ELR (cell line): ENCODE measurements around the gene INSL4.

Experiments
- DNase-seq: peaks from one replicate; pipeline ENCODE4 v3.0.0-alpha.2; 2015; ENCODE audit warnings: low read depth

Gene INSL4

DNA sequence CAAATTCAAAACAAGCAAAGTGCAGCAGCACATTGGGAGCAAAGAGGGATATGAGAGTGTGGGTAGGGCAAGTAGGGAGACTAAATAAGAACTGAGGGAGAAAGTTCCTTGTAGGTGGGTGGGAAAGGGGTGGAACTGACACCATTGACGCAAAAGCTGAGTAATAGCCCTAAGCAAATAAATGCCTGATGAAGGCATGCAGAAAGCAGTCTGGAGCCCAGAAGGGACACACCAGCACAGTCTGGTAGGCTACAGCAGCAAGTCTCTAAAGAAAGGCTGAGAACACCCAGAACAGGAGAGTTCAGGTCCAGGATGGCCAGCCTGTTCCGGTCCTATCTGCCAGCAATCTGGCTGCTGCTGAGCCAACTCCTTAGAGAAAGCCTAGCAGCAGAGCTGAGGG, at the start of gene INSL4:
Gene INSL4, plus strand, starts transcription at position 208 of the 400 bp plus-strand sequence. Its CDS starts 105 bp downstream, at position 313.
- DNase-seq, result peak; percentile 7

DNA sequence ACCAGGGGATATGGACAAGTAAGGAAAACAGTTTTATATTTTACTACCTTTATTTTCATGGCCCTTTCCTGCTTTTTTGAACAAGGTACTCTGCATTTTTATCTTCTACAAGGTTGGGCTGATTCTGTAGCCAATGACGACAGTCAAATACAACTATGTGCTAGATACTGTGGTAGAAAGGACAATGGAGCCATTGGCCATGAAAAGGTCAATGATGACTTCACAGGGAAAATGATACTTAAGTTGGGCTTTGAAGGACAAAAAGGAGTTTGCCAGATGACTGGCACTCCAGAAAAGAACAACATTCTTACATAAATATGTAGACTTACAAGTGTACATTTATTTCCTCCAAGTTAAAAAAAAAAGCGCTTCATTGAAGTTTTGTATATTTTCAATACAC, 46.4 kb upstream of the INSL4 start:
- DNase-seq, result no peak

DNA sequence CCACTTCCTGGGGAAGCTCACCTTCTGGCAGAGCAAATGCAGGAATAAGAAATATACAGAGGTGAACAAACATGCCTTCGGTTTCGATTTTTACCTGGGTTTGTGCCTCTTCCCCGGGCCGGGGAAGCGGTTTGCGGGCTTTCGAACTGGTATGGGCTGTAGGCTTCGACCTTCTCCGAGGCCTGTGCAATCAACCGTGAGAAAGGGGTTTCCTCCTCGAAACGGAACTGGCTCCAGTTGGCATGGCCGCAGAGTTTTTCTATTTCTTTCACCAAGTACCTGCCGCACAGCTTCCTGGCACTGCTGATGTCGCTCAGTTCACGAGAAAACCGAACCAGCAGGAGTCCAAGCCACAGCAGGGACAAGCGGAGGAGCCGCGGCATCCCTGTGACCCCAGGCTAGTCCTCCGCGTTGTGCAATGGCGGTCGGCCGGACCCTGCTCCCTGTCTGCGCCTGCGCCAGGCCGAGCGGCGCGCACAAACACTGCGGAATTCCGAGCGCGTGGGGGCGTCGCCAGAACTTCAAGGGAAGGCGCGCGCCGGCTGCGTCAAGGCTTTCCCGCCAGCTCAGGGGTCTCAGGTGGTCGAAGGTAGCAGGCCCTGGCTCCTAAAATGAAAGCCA, 45.9 kb upstream of the INSL4 start, which contains the start of gene INSL6:
Gene INSL6, minus strand, starts transcription at position 420 of the 621 bp plus-strand sequence. Its CDS starts 37 bp downstream, at position 383.
- DNase-seq, result no peak

DNA sequence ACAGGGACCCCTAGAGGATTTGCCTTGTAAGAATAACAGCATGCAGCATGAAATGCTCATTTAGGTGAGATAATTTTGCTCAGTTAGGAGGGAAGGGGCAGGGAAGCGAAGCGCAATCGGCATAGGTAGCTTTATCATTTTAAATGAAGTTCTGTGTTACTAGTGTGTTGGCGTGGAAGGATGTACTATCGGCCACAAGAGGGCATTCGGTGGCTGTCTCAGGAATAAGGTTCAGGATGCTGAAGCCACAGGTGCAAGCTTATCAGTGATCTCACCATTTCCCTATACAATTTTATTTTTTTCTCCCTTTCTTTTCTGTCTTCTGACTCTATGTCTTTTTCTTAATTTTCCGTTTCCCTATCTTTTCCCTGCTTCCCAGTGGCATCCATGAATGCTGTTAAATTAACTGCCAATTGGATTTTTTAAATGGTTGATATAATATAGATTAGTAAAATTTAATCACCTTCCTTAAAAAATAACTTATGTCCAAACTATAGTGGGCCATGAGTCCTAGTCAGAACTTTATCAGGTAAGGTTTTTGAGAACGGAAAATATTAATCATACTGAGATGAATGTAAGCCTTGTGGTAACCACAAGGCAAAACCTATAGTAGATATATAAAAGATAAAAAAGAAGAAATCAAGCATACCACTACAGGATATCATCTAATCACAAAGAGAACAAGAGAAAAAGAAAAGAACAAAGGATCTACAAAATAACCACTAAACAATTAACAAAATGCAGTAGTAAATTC, 44.6 kb upstream of the INSL4 start:
- DNase-seq, result peak; percentile 71

DNA sequence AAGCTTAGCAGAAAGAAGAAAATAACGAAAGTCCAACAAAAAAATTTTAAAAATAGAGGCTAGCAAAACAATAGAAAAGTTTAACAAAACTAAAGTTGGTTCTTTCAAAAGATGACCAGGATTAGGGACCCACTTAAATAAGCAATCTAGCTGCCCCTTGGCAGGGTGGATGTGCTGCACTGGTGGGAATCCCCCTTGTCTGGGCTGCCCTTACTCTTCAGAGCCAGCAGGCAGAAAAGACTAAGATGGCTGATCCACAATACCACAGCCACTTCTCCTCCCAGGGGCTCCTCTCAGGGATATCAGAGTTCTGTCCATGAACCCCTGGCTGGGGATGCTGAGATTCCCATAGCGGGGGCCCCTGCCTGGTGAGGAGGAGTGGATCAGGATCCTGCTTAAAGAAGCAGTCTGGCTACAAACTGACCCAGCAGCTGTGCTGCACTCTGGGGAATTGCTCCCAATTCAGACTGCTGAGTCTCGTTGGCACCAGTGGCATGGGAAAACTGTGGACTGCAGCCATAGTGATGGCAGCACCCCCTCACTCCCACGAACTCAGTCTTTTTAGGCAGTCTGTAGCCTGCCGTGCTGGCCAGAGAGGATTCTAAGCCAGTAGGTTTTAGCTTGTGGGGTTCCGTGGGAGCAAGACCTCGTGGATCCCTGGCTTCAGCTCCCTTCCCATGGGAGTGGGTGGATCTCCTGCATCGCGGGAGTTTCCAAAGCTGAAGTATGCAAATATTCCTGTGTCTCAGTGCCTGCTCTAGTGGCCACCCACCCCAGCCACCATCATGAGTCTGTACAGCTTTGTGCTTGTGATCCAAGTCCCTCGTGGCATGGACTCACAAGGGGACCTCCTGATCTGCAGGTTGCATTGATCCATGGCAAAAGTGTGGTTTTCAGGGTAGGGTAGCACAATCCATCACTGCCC, 42.9 kb upstream of the INSL4 start:
- DNase-seq, result no peak

DNA sequence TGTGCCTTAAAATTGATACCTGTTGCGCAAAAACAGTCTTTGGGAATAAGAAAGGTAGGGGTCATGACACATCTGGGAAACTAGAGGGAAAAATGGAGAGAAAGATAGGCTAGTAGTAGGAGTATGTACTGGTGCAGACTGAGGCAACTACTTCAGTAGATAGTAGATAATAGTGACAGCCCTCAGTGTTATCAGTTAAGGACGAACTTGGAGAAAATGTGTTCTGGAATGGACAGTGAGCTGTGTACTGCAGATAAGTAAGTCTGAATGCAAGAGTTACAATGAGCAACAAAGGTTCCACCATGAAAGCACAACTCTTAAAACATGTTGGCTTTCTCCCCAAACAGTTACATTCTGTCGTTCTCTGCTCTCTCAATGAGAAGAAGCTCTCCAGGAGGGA, 39.2 kb upstream of the INSL4 start:
- no peak for DNase-seq

DNA sequence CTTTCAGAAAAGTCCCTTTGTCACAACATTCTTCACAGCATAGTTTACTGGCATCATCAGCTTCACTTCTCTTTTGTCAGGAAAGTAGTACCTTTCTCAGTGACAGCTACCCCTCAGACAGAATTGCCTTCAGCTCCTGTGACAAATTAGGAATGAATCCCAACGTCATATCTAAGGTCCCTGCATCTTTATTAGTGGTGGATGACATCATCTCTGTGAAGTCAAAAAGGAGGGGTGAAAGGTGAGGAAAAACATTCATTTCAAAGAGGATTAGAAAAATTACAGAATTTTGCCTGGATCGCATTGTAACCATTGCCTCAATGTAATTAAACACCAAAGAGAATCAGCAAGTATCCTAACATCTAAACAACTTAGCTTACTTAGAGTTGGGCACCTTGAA, 37.9 kb upstream of the INSL4 start:
- no peak for DNase-seq

DNA sequence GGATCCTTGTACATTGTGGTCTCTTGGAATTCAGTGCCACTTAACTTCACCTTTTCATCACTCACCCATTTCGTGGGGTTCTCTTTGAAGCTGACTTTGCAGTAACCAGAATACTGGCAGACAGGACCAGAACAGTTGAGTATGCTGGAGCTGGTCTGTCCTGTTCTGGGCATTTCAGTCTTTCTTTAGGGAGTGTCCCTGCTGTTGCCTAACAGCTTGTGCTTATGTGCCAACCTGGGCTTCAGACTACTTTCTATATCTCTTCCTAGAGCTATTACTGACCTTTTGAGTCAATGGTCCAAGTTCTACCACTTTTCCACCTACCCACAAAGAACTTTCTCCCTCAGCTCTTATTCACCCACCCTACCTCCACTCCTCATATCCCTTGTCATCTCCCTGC, 35.8 kb upstream of the INSL4 start:
- no peak for DNase-seq

DNA sequence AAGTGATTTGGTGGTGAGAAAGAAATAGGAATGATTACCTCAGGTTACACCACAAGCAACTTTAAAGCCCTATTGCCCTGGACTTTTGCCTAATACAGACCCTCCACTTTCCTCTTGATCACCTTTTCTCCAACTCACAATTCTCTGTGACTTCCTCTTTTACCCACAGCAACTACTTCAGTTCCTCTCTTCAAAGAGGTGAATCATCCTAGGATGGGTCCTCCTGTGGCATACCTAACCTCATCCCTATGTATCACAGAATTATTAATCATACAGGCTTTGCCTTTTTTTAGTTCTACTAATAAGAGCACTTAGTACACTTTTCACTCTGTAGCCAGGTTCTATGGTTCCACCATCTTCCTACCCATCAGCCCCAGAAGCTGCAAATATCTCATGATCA, 26.1 kb upstream of the INSL4 start:
- peak; percentile 17 for DNase-seq

DNA sequence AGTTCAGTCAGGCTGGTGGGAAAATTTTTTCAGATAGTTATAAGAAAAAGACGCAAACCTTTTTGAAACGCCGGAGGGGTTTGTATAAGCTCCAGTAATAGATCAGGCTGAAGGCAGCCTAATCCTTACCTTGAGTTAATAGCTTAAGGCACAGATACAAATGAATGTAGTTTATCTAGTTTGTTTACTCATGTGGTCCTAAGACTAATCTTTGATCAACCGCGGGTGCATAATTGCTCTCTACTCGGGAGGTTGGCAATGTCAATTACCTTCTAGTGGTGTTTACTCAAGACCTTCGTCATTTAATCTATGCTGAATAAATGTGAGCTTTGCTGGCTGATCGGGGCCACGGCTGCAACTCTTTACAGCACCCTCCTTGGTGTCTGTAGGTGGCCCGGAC, 665 bp upstream of the INSL4 start:
- no peak for DNase-seq

DNA sequence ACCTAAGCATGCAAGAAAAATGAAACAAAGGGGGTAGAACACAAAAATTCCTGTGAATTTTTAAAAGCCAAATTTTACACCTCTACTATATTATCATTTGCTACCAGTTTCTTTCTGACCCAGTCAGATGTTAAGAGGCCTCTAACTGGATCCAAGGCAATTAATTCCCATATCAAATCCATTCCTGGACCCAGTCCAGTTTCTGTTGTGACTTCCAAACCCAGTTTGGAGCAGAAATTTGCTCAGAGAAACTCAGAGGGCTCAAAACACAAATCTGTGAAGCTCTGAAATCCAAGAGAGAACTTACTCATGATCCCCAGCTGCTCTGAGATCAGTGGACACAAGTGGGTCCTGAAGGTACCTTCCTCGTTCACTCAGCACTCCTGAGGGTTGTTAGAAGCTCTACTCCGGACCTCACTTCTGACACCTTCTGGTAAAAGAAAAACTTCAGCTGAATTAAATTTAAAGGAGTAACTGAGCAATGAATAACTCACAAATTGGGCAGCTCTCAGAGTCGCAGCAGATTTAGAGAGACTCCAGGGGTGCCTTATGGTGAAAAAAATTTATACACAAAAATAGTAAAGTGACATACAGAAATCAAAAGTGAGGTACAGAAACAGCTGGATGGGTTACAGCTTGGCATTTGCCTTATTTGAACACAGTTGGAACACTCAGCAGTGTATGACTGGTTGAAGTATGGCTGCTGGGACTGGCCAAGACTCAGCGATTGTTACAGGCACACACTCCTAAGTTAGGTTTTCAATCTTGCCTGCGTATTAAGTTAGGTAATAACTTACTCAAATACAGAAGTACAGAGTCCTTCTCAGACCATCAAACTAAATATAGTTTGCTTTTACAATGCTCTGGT, 32.4 kb downstream of the INSL4 start:
- peak; percentile 47 for DNase-seq

DNA sequence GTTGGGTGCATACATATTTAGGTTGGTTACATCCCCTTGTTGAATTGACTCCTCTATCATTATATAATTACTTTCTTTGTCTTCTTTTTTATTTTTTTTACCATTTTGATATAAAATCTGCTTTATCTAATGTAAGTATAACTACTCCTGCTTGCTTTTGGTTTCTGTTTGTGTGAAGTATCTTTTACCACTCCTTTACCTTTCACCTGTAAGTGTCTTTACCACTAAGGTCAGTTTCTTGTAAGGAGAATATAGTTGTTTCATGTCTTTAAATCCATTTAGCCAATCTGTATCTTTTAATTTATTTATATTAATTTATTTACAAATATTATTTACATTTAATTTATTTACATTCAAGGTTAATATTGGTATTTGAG, 33.0 kb downstream of the INSL4 start:
- no peak for DNase-seq

DNA sequence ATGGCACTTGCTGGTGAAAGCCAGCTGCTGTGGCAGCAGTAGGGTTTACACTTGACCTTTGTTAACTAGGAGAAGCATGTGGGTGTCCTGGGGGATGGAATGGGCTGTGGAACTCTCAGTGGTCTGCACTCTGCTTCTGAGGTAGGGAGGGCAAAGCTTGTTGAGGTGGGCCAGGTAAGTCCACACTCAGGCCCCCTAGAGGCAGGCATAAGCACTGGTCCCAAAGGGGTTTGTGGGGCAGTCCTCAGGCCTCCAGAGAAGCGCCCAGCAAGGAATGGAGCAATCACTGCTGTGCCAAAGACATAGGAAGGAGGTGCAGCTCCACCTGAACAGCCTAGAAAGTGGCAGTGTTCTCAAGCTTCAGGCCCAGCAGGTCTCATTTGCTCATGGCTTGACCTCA, 34.7 kb downstream of the INSL4 start:
- no peak for DNase-seq

DNA sequence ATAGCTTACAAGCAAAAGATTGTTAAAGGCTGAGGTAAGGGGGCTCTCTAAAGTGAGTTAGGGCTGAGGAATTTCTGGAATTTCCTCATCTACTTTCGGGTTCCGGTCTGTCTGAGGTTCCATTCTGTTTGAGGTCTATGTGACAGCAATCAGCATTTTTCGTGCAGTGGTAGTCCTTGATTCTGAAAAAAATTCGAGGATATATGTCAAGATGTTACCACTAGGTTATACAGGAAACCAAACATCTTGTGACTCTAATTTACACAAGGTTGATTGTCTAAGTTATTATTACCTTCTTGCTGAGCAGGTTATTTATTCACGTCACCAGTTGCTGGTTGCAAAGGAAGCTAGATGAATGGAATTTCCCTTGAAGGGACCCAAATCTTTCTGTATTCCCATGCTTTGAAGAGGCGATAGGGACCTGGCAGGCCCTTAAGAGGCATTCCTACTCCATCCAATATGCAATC, 38.1 kb downstream of the INSL4 start:
- peak; percentile 82 for DNase-seq

DNA sequence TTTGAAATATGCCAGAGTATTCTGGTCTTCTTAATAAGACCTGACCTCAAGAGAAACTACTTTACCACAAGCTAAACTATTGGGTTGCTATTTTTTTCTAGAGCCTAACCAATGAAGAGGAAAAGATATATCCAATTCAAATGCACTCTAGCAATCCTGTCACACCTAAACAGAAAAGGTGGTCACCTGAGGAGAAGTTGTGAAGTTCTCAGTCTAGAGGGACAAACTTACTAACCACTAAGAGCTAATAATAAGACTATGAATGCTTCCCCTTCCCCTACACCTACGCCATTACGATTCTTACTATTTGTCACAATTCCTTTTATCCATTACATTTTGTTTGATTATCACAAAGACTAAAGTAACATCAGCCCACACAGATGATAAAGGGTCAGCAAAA, 43.6 kb downstream of the INSL4 start:
- DNase-seq, result no peak

DNA sequence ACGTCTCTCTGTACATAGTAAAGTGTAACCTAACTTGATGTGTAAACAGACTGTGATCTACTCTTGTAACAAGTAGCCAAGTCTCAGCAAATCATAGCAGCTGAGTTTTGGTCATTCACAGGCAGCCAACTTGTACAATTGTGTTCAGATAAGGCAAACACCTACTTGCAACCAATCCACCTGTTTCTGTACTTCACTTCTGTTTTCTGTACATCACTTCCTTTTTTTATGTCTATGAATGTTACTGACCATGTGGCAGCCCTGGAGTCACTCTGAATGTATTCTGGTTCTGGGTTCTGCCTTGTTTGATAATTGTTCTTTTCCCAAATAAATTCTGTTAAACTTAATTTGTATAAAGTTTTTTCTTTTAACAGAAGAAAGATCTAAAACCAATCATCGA, 47.3 kb downstream of the INSL4 start:
- DNase-seq, result no peak
